ENCODE measurements around the gene GIMAP2. TPM values are rescaled to one million over a fixed set of nuclear protein-coding genes. Genes with fewer than 3 reads are reported as not detected.

GIMAP2 gene
- total RNA-seq, 2 experiments from 2014 or later = 64.1 to 65.1 TPM

- Mint-ChIP-seq H3K36me3 (ENCODE audit: low read depth) (peaks cover 83% of the 10 kb centered on the region), H3K9me3 (no peaks in the 10 kb centered on the region), H3K4me1 (ENCODE audit: low read depth) (peaks cover 74% of the 10 kb centered on the region), H3K4me3 (peak overlapping the region; percentile 99), H3K27me3 (no peaks in the 10 kb centered on the region), H3K27ac (peak overlapping the region; percentile 87)
- ChIA-PET POLR2A (interaction anchor here (1.0 to 8.9 kb wide), 11 partner anchors 8 to 290 kb away, joined by 3 to 88 read pairs (median 14); partner anchors contain the start of genes GIMAP1, GIMAP2, GIMAP4 and GIMAP6), CTCF (interaction anchor here (1.9 to 3.6 kb wide), 2 partner anchors 291 kb away, joined by 12 to 16 read pairs; no protein-coding TSS in a partner anchor)
- Histone ChIP-seq H3K36me3 (ENCODE audit: insufficient read depth, low read length) (peaks cover 69% of the 10 kb centered on the region), H3K9me3 (ENCODE audit: control insufficient read depth in 1 of 2, insufficient read depth in 1 of 2, low read length in 2 of 2) (no peaks in the 10 kb centered on the region), H3K27me3 (ENCODE audit: control insufficient read depth in 1 of 2, insufficient read depth in 2 of 2, low read length in 2 of 2) (no peaks in the 10 kb centered on the region), H3K4me3 (ENCODE audit: low read length) (peak overlapping the region; percentile 65), H3K27ac (ENCODE audit: low read depth in 1 of 2, low read length in 2 of 2) (peak overlapping the region; percentile 64 to 87), H3K4me1 (ENCODE audit: insufficient read depth, low read length) (peaks cover 59% of the 10 kb centered on the region)
- intact Hi-C loops (cut with DNase I, micrococcal nuclease) = loop anchor here in 1 of 2 experiments (5.0 kb wide), 3 partner anchors 53 to 373 kb away; partner anchors contain the start of genes GIMAP2 and REPIN1
- no peak for TF ChIP-seq CTCF (IDR thresholded peaks at IDR 0.05)
- no peak for ATAC-seq (ENCODE audit: poor library complexity)
- DNase-seq = peak in 5 of 14 experiments; percentile 39 to 66 (median 44)
These were observed 54.5 kb downstream of the GIMAP2 start for GRCh38 chr7:150740053-150740452.

GRCh38 chr7:150742286-150742968, 56.9 kb downstream of the GIMAP2 start:
- intact Hi-C loops (cut with DNase I, micrococcal nuclease) = loop anchor here in 1 of 2 experiments (5.0 kb wide), 3 partner anchors 55 to 375 kb away; partner anchors contain the start of genes GIMAP2 and REPIN1
- H3K36me3 Mint-ChIP-seq (ENCODE audit: low read depth) = peaks cover 86% of the 10 kb centered on the region
- H3K36me3 ChIP-seq (ENCODE audit: insufficient read depth, low read length) = peaks cover 74% of the 10 kb centered on the region
- DNase-seq = peak in 3 of 14 experiments; percentile 40 to 59 (median 57)
- ChIA-PET POLR2A (interaction anchor here (0.8 to 8.9 kb wide), 20 partner anchors 12 to 374 kb away, joined by 3 to 120 read pairs (median 8); partner anchors contain the start of genes GIMAP1, GIMAP2, GIMAP4 and GIMAP7), CTCF (interaction anchor here (0.8 to 3.6 kb wide), 6 partner anchors 8 to 293 kb away, joined by 3 to 16 read pairs (median 5); no protein-coding TSS in a partner anchor)
- peak overlapping the region; percentile 99 for H3K4me3 Mint-ChIP-seq
- H3K4me1 Mint-ChIP-seq (ENCODE audit: low read depth) = peaks cover 80% of the 10 kb centered on the region
- peaks cover 0 to 4% of the 10 kb centered on the region in 2 experiments for H3K9me3 ChIP-seq (ENCODE audit: control insufficient read depth in 1 of 2, insufficient read depth in 1 of 2, low read length in 2 of 2)
- H3K27ac Mint-ChIP-seq = peak overlapping the region; percentile 87
- ATAC-seq (ENCODE audit: poor library complexity) = no peak
- H3K27me3 Mint-ChIP-seq = no peaks in the 10 kb centered on the region
- TF ChIP-seq CTCF (IDR thresholded peaks at IDR 0.05) = no peak
- H3K4me1 ChIP-seq (ENCODE audit: insufficient read depth, low read length) = peaks cover 62% of the 10 kb centered on the region
- H3K27me3 ChIP-seq (ENCODE audit: control insufficient read depth in 1 of 2, insufficient read depth in 2 of 2, low read length in 2 of 2) = no peaks in the 10 kb centered on the region
- no peaks in the 10 kb centered on the region for H3K9me3 Mint-ChIP-seq
- peak overlapping the region; percentile 65 for H3K4me3 ChIP-seq (ENCODE audit: low read length)
- H3K27ac ChIP-seq (ENCODE audit: low read depth in 1 of 2, low read length in 2 of 2) = peak overlapping the region; percentile 75 to 87

Other genes starting within 250 kb of the GIMAP2 start
- 1 to 10 TPM; 2.9 to 3.8 TPM for gene GIMAP8, start 235.1 kb upstream of the GIMAP2 start, total RNA-seq
- 10 to 100 TPM; 48.4 to 50.7 TPM for gene GIMAP7, start 170.8 kb upstream of the GIMAP2 start, total RNA-seq
- 10 to 100 TPM; 20.7 to 23.6 TPM for gene GIMAP4, start 118.3 kb upstream of the GIMAP2 start, total RNA-seq
- 10 to 100 TPM; 14.3 to 14.9 TPM for gene GIMAP6, start 53.3 kb upstream of the GIMAP2 start, total RNA-seq
- 1 to 10 TPM; 8.0 to 8.1 TPM for gene GIMAP1, start 30.9 kb downstream of the GIMAP2 start, total RNA-seq
- 10 to 100 TPM; 31.3 to 35.2 TPM for gene GIMAP5, start 51.7 kb downstream of the GIMAP2 start, total RNA-seq
- not detected for gene TMEM176B, start 114.7 kb downstream of the GIMAP2 start, total RNA-seq
- gene TMEM176A, start 115.1 kb downstream of the GIMAP2 start, total RNA-seq = not detected
- gene AOC1, start 166.8 kb downstream of the GIMAP2 start, total RNA-seq = not detected

Data from CD4-positive, alpha-beta T cell (primary cell).